Testis (tissue), 2 donors: ENCODE results near the gene KLHL3.

Experiments
- POLR2A ChIP-seq: fragments of 450-650 bp; IDR thresholded peaks from one replicate; pipeline ENCODE4 v1.6.1; 2017; ENCODE audit warnings: antibody characterized with exemption, mild to moderate bottlenecking, moderate library complexity
- TF ChIP-seq, protein P1 (sequence below), 3 experiments: fragments of 450-650 bp in 2 of 3; fragments of 200-600 bp in 1 of 3; sonication (generic) in 1 of 3; IDR thresholded peaks; one replicate each; pipeline ENCODE4 v1.5.1; 2016 to 2019; ENCODE audit warnings: antibody characterized with exemption in 3 of 3, mild to moderate bottlenecking in 2 of 3, moderate library complexity in 1 of 3

DNA sequence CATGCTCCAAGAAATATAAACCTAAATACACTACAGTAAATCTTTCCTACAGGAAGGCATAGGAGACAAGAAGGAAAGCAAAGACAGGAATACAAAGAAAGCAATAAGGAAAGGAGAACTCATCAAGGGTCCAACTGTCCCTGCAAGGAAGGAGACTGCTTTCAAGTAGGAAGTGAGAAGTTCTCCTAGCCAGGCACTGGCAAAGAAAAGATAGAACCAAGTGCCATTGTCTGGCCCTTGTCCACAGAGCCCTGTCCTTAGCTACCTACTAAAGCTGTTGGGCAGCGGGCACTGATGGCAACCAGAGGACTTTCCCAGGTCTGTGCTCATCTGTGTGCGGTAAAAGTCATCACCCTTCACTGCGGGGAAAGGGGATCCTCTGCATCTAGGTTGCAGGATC, 108.2 kb downstream of the KLHL3 start:
- no peak for TF ChIP-seq POLR2A
- TF ChIP-seq, protein P1, sequence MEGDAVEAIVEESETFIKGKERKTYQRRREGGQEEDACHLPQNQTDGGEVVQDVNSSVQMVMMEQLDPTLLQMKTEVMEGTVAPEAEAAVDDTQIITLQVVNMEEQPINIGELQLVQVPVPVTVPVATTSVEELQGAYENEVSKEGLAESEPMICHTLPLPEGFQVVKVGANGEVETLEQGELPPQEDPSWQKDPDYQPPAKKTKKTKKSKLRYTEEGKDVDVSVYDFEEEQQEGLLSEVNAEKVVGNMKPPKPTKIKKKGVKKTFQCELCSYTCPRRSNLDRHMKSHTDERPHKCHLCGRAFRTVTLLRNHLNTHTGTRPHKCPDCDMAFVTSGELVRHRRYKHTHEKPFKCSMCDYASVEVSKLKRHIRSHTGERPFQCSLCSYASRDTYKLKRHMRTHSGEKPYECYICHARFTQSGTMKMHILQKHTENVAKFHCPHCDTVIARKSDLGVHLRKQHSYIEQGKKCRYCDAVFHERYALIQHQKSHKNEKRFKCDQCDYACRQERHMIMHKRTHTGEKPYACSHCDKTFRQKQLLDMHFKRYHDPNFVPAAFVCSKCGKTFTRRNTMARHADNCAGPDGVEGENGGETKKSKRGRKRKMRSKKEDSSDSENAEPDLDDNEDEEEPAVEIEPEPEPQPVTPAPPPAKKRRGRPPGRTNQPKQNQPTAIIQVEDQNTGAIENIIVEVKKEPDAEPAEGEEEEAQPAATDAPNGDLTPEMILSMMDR (IDR thresholded peaks at IDR 0.05), result no peak
